ENCODE measurements around the gene LRRC30.

DNA sequence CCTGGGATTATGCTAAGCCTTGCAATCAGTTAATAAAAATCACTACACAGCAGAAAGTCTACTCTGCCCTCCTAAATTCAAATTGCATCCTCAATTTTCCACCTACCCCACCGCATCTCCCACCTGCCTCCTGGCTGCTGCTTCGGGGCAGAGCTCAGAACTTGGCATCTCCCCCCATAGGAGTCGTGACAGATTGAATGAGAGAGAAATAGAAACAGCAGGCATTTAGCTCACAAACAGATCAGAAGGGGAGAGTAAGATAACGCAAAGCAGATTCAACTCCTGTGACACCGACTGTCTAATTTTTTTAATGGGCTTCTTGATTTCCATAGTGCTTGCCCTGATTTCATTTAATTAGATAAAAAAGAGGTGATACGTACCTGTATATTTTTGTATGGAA lies 24.7 kb upstream of the LRRC30 start:
- TF ChIP-seq, protein P1, sequence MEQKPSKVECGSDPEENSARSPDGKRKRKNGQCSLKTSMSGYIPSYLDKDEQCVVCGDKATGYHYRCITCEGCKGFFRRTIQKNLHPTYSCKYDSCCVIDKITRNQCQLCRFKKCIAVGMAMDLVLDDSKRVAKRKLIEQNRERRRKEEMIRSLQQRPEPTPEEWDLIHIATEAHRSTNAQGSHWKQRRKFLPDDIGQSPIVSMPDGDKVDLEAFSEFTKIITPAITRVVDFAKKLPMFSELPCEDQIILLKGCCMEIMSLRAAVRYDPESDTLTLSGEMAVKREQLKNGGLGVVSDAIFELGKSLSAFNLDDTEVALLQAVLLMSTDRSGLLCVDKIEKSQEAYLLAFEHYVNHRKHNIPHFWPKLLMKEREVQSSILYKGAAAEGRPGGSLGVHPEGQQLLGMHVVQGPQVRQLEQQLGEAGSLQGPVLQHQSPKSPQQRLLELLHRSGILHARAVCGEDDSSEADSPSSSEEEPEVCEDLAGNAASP (CRISPR knock-in tag; IDR thresholded peaks at IDR 0.05; ENCODE audit: borderline replicate concordance): no peak
- no peak for TF ChIP-seq POLR2A (IDR thresholded peaks at IDR 0.05; ENCODE audit: insufficient read depth in 1 of 2, low read depth in 2 of 2, low read length in 2 of 2)
- TF ChIP-seq, protein P2, sequence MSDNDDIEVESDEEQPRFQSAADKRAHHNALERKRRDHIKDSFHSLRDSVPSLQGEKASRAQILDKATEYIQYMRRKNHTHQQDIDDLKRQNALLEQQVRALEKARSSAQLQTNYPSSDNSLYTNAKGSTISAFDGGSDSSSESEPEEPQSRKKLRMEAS (IDR thresholded peaks at IDR 0.05): no peak
- TF ChIP-seq NFE2L1 (CRISPR knock-in tag; IDR thresholded peaks at IDR 0.05; ENCODE audit: borderline replicate concordance): no peak
- no peak for TF ChIP-seq KAT2B (IDR thresholded peaks at IDR 0.05; ENCODE audit: borderline replicate concordance, low read depth, low read length)
- no peak for TF ChIP-seq SMC3 (IDR thresholded peaks at IDR 0.05; ENCODE audit: low read length)
- TF ChIP-seq EP300 (IDR thresholded peaks at IDR 0.05; ENCODE audit: low read depth in 2 of 2, low read length in 2 of 2): no peak
- no peak for TF ChIP-seq EP300 (CRISPR knock-in tag; IDR thresholded peaks at IDR 0.05; ENCODE audit: borderline replicate concordance)
- TF ChIP-seq ZFP37 (CRISPR knock-in tag; IDR thresholded peaks at IDR 0.05; ENCODE audit: borderline replicate concordance): no peak
